Measurements from ENCODE around the gene SHISAL2A. TPM values are rescaled to one million over a fixed set of nuclear protein-coding genes. Genes with fewer than 3 reads are reported as not detected.

The SHISAL2A gene
- total RNA-seq (not detected in 2 replicates), polyA plus RNA-seq (not detected in 2 replicates), polyA minus RNA-seq (not detected in 2 replicates), Bru-seq, nascent RNA (not detected), BruChase-seq, experiment 1, labeled RNA remaining after a 6-hour chase (not detected), BruChase-seq, experiment 2, labeled RNA remaining after a 2-hour chase (not detected)
- not detected in 2 replicates for polyA plus RNA-seq (2011; cell fraction: cytosol; rRNA removed)
- not detected in 2 replicates for polyA plus RNA-seq (2011; cell fraction: nucleus; rRNA removed)
- polyA plus RNA-seq (2012): not detected in 2 replicates
- not detected for polyA minus RNA-seq (2011; cell fraction: cytosol; rRNA and poly(A)+ RNA removed)
- not detected in 2 replicates for polyA minus RNA-seq (2011; cell fraction: nucleus; rRNA and poly(A)+ RNA removed)
- long read RNA-seq: 0 reads

- H3K9me1 ChIP-seq (replicated peaks; ENCODE audit: control insufficient read depth, extremely low read depth, insufficient read depth, low read length): no peaks in the 10 kb centered on the region
- peak within 1 kb of the TSS in 2 of 3 experiments; percentile 15 to 16 for H3K4me3 ChIP-seq (replicated peaks in 1 of 3; ENCODE audit: insufficient read depth in 1 of 3, low read depth in 1 of 3, low read length in 3 of 3)
- DNase-seq (ENCODE audit: low read depth, low spot score) (no peak), FAIRE-seq (no peak)
- peak; percentile 53 for TF ChIP-seq MAX (IDR thresholded peaks at IDR 0.05; ENCODE audit: insufficient read depth, insufficient read length)
- no peak for TF ChIP-seq POLR2A (IDR thresholded peaks at IDR 0.05; ENCODE audit: low read depth, low read length)
- peak; percentile 69 for TF ChIP-seq EZH2 (IDR thresholded peaks at IDR 0.05; ENCODE audit: borderline replicate concordance, low read depth, low read length, severe bottlenecking)
- TF ChIP-seq JUN (IDR thresholded peaks at IDR 0.05; ENCODE audit: borderline replicate concordance, insufficient read depth, insufficient read length, low read depth): no peak
- no peak for TF ChIP-seq MYC (IDR thresholded peaks at IDR 0.05; ENCODE audit: low read depth, low read length)
- BruUV-seq (replicated peaks): no TSS peak
- H3K9me3 ChIP-seq (replicated peaks; ENCODE audit: control insufficient read depth, insufficient read depth, low read length): no peaks in the 10 kb centered on the region
- no peaks in the 10 kb centered on the region for H3K4me1 ChIP-seq (ENCODE audit: control insufficient read depth, extremely low read depth, insufficient read depth, low read length)
- dilution Hi-C loops (cut with MboI; ENCODE audit: extremely low pct_ligation_motif_present, low sequenced_read_pairs): no loop called here
- no peak within 1 kb of the TSS for H3K27ac ChIP-seq (ENCODE audit: insufficient read depth, low read depth, low read length)
- no peaks in the 10 kb centered on the region for H4K20me1 ChIP-seq (replicated peaks; ENCODE audit: control insufficient read depth, extremely low read depth, insufficient read depth, low read length)
- H3K36me3 ChIP-seq (ENCODE audit: control insufficient read depth in 2 of 2, extremely low read depth in 1 of 2, insufficient read depth in 2 of 2, low read length in 2 of 2): no peaks in the 10 kb centered on the region
- H3K4me2 ChIP-seq (ENCODE audit: insufficient read depth, low read length): peak within 1 kb of the TSS; percentile 35
- peak within 1 kb of the TSS; percentile 61 for H2AFZ ChIP-seq (ENCODE audit: low read depth, low read length)
- H3K9ac ChIP-seq (replicated peaks; ENCODE audit: extremely low read depth, insufficient read depth, low read length): no peak within 1 kb of the TSS
- intact Hi-C loops (cut with micrococcal nuclease): loop anchor here (1.0 kb wide), 1 partner anchor 81 kb away; no protein-coding TSS in a partner anchor
- ChIA-PET POLR2A (no interaction called here), CTCF (interaction anchor here (0.7 to 2.2 kb wide), 3 partner anchors 9 to 53 kb away, joined by 4 to 6 read pairs (median 4); no protein-coding TSS in a partner anchor)
- H3K27me3 ChIP-seq (ENCODE audit: control insufficient read depth in 2 of 2, insufficient read depth in 2 of 2, low read length in 2 of 2): peaks cover 41 to 42% of the 10 kb centered on the region in 2 experiments
- no peaks in the 10 kb centered on the region for H3K79me2 ChIP-seq (ENCODE audit: control insufficient read depth, insufficient read depth, low read length)
Measured at GRCh38 chr1:52632732-52633290, at the start of gene SHISAL2A. TSS of gene SHISAL2A (plus strand) at chr1:52633168. CDS start at chr1:52633494, 326 bp downstream.

- H3K27me3 ChIP-seq (ENCODE audit: control insufficient read depth in 2 of 2, insufficient read depth in 2 of 2, low read length in 2 of 2): peaks cover 13 to 24% of the 10 kb centered on the region in 2 experiments
- CTCF ChIA-PET: interaction anchor here (1.0 kb wide), 1 partner anchor 10 kb away, joined by 3 read pairs; no protein-coding TSS in a partner anchor
- H3K9me3 ChIP-seq (replicated peaks; ENCODE audit: control insufficient read depth, insufficient read depth, low read length): no peaks in the 10 kb centered on the region
- no peaks in the 10 kb centered on the region for H3K4me1 ChIP-seq (ENCODE audit: control insufficient read depth, extremely low read depth, insufficient read depth, low read length)
- no peak overlapping the region for H3K4me2 ChIP-seq (ENCODE audit: insufficient read depth, low read length)
- DNase-seq (ENCODE audit: low read depth, low spot score) (no peak), FAIRE-seq (no peak)
- POLR2A ChIA-PET: no interaction called here
- dilution Hi-C loops (cut with MboI; ENCODE audit: extremely low pct_ligation_motif_present, low sequenced_read_pairs) (no loop called here), intact Hi-C loops (cut with micrococcal nuclease) (no loop called here)
- no TSS peak for BruUV-seq (replicated peaks)
- no peak overlapping the region for H3K9ac ChIP-seq (replicated peaks; ENCODE audit: extremely low read depth, insufficient read depth, low read length)
- no peak for TF ChIP-seq MYC (IDR thresholded peaks at IDR 0.05; ENCODE audit: low read depth, low read length)
- TF ChIP-seq FOS (IDR thresholded peaks at IDR 0.05; ENCODE audit: borderline replicate concordance, insufficient read depth, low read length): no peak
- TF ChIP-seq EZH2 (IDR thresholded peaks at IDR 0.05; ENCODE audit: borderline replicate concordance, low read depth, low read length, severe bottlenecking): no peak
- no peak for TF ChIP-seq MAX (IDR thresholded peaks at IDR 0.05; ENCODE audit: insufficient read depth, insufficient read length)
- no peak for TF ChIP-seq POLR2A (IDR thresholded peaks at IDR 0.05; ENCODE audit: low read depth, low read length)
- TF ChIP-seq GATA2 (IDR thresholded peaks at IDR 0.05; ENCODE audit: insufficient read depth, insufficient read length, low read depth, low read length): no peak
- no peak for TF ChIP-seq JUN (IDR thresholded peaks at IDR 0.05; ENCODE audit: borderline replicate concordance, insufficient read depth, insufficient read length, low read depth)
- TF ChIP-seq CTCF (IDR thresholded peaks at IDR 0.05; ENCODE audit: extremely low read depth in 1 of 2, insufficient read depth in 1 of 2, low read depth in 1 of 2, low read length in 2 of 2): no peak
- no peak for TF ChIP-seq POLR2AphosphoS5 (IDR thresholded peaks at IDR 0.05; ENCODE audit: insufficient read depth, low read depth, low read length)
- H3K9me1 ChIP-seq (replicated peaks; ENCODE audit: control insufficient read depth, extremely low read depth, insufficient read depth, low read length): no peaks in the 10 kb centered on the region
- no peak overlapping the region for H2AFZ ChIP-seq (ENCODE audit: low read depth, low read length)
- no peak overlapping the region for H3K27ac ChIP-seq (ENCODE audit: insufficient read depth, low read depth, low read length)
- no peaks in the 10 kb centered on the region for H3K79me2 ChIP-seq (ENCODE audit: control insufficient read depth, insufficient read depth, low read length)
- H3K4me3 ChIP-seq (replicated peaks in 1 of 3; ENCODE audit: insufficient read depth in 1 of 3, low read depth in 1 of 3, low read length in 3 of 3): no peak overlapping the region
- H3K36me3 ChIP-seq (ENCODE audit: control insufficient read depth in 2 of 2, extremely low read depth in 1 of 2, insufficient read depth in 2 of 2, low read length in 2 of 2): no peaks in the 10 kb centered on the region
- no peaks in the 10 kb centered on the region for H4K20me1 ChIP-seq (replicated peaks; ENCODE audit: control insufficient read depth, extremely low read depth, insufficient read depth, low read length)
Measured at GRCh38 chr1:52585474-52585873, 47.5 kb upstream of the SHISAL2A start.

Data from endothelial cell of umbilical vein (primary cell).